Right lobe of liver (tissue), 4 donors: ENCODE measurements around the gene EVC.

Experiments used
- CTCF ChIP-seq, 4 donors: fragments of 200-600 bp in 3 of 4; fragments of 450-650 bp in 1 of 4; IDR thresholded peaks; one replicate each; pipeline versions ENCODE4 v1.5.1 to v1.8.0; 2016 to 2022; ENCODE audit warnings: antibody characterized with exemption in 4 of 4, mild to moderate bottlenecking in 2 of 4
- POLR2A ChIP-seq: fragments of 450-650 bp; IDR thresholded peaks from one replicate; pipeline ENCODE4 v1.6.1; 2017; ENCODE audit warnings: antibody characterized with exemption, mild to moderate bottlenecking
- donor health status: DM: no; HTN: no; CAD: no.
- donor health status: DM: no; HTN: no; CAD: no.
- donor health status: DM: no; HTN: yes; CAD: no.

GRCh38 chr4:5722328-5722727 lies 11.3 kb downstream of the EVC start:
- no peak for TF ChIP-seq CTCF (IDR thresholded peaks at IDR 0.05)
- no peak for TF ChIP-seq POLR2A
